NCI-H2227 treated with DMSO at 0.1 percent for 48 hours (cell line): ENCODE data around the gene CSMD2.

Experiments used
- DNase-seq: peaks from one replicate; lab custom pipeline; 2025; lab: John Stamatoyannopoulos, UW

CSMD2 gene

GRCh38 chr1:33500547-33500946 lies 664.5 kb downstream of the CSMD2 start:
- DNase-seq = no peak

- no peak for DNase-seq
Observed at GRCh38 chr1:33497410-33497809, 667.6 kb downstream of the CSMD2 start.

DNA sequence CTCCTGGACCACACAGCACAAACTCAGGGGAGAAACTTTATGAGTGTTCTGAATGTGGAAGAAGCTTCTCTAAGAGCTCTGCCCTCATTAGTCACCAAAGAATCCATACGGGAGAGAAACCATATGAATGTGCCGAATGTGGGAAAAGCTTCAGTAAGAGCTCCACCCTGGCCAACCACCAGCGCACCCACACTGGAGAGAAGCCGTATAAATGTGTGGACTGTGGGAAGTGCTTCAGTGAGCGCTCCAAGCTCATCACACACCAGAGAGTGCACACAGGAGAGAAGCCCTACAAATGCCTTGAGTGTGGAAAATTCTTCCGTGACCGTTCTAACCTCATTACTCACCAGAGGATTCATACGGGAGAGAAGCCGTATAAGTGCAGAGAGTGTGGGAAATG lies 670.1 kb downstream of the CSMD2 start:
- DNase-seq = no peak

DNA sequence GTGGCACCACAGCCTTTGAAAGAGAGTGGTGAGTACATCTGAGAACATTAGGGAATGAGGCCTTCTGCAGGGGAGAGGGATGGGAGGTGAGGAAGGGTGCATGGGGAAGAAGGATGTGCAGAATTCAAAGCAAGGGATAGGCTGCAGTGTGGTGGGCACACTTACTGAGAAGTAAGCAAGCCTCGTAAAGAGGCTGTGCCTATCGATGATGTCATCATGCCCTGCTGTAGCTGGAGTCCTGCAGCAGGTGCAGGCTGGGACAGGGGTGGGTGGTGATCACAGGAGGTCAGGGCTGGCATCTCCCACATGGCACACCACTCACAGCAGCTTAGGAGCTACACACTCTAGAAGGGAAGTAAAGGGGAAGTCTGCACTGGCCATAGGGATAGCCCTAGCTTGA lies 676.4 kb downstream of the CSMD2 start:
- no peak for DNase-seq

- DNase-seq = no peak
Observed at GRCh38 chr1:33482412-33482811, 682.6 kb downstream of the CSMD2 start.

DNA sequence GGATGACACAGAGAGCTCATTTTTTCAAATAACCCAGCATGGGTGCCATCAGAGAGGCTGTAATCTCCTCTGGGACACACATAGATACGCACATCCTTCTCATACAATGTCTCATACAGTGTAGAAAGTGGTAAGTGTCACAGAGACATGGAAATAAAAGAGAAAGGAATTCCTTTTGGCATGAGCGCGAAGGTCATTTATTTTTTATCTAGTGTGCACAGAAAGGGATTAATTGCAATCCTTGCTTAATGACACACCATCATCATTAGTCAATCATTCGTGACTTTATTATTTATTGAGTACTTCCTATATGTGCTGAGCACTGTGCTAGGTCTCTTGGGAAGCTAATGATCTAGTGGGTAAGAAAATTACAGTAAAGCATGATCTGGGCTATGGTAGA lies 687.6 kb downstream of the CSMD2 start:
- DNase-seq = no peak

DNA sequence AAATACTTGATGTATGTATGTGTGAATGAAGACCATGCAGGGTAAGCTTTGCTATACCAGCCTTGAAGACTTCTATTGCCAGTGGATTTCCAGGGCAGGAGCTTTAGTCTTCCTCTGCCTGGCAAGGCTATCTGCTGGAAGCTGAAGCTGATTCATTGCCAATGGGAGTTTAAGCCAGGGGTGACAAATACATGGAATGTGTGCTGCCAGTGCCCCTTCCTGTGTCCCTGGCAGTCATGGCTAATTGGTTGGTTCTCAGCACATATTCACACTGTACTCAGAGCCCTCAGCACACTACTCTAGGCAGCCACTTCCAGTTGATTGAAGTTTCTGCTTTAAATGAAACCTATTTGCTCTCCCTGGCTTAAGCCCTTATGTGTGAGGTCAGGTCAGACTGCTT lies 691.1 kb downstream of the CSMD2 start:
- no peak for DNase-seq

- DNase-seq = peak; percentile 99
Observed at GRCh38 chr1:33472269-33472980, 692.6 kb downstream of the CSMD2 start, which contains the start of gene ZSCAN20. Gene ZSCAN20 (plus strand): TSS chr1:33472645. CDS start chr1:33479289, 6,644 bp downstream.

DNA sequence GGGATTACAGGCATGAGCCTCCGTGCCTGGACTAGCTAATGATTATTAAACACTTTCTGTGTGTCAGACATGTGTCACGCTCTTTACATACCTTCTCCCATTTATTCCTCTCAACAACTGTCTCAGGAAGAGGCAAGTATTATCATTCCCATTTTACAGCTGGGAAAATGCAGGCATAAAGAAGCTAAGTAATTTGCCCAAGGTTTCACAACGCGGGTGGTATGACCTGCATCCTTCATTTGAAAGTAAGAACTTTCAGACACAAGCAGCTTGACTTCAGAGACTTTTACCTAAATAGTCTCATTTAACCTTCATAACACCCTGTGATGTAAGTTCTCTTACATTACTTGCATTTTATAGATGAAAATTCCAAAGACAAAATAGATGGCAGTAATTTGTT lies 693.6 kb downstream of the CSMD2 start:
- no peak for DNase-seq

- peak; percentile 88 for DNase-seq
Observed at GRCh38 chr1:33470495-33471012, 694.5 kb downstream of the CSMD2 start.

- no peak for DNase-seq
Observed at GRCh38 chr1:33469691-33470090, 695.3 kb downstream of the CSMD2 start.

DNA sequence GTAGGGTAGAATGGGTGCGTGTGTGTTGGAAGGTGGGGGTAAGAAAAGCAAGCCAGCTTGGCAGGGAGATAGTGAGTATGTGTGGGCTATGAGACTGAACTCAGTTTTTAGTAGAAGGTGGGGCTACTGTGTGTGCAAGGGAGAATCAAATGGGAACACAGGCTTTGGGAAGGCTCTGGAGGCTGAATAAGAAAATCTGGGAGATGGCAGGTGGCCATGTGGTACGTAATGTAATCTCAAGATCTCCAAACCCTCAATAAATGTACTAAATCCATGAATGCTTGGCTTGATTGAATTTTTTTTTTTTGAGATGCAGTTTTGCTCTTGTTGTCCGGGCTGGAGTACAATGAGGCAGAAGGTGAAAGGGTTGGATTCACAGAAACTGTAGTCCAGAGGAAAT lies 696.1 kb downstream of the CSMD2 start:
- no peak for DNase-seq

DNA sequence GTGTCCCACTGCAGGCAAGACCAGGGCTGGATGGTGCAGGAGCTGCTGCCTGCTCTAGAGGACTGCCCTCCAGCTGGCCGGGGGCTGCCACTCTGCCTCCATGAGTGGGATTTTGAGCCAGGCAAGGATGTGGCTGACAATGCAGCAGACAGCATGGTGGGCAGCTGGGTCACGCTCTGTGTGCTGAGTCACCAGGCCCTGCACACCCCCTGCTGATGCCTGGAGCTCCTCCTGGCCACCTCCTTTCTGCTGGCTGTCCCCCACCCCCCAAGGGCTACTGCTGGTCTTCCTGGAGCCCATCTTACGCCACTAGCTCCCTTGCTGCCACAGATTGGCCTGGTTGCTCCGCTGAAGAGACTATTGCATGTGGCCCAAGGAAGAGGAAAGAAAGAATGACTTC lies 696.5 kb downstream of the CSMD2 start:
- DNase-seq = no peak

GRCh38 chr1:33468011-33468410 lies 697.0 kb downstream of the CSMD2 start:
- DNase-seq = no peak

- no peak for DNase-seq
Observed at GRCh38 chr1:33466159-33466558, 698.9 kb downstream of the CSMD2 start.

- DNase-seq = no peak
Observed at GRCh38 chr1:33465316-33465715, 699.7 kb downstream of the CSMD2 start.

GRCh38 chr1:33464552-33464951 lies 700.5 kb downstream of the CSMD2 start:
- no peak for DNase-seq
